H9 (cell line): ENCODE measurements around the gene TMEM217. TPM values are rescaled to one million over a fixed set of nuclear protein-coding genes. Genes with fewer than 3 reads are reported as not detected.

Experiments
- DNase-seq: peaks from one replicate; pipeline ENCODE4 v3.0.0-alpha.2; 2017
- H2AFZ ChIP-seq: one replicate; pipeline ENCODE4 v1.6.1; 2013; ENCODE audit warnings: mild to moderate bottlenecking, low read length, control low read depth, moderate library complexity
- H2AK5ac ChIP-seq: 2 replicates; pipeline ENCODE4 v1.6.1; 2013; ENCODE audit warnings: low read length, control low read depth, mixed read lengths; ENCODE audit not compliant: insufficient read length
- H2BK120ac ChIP-seq: one replicate; pipeline ENCODE4 v1.6.1; 2013; ENCODE audit warnings: low read depth, mild to moderate bottlenecking, low read length, control low read depth, inconsistent platforms; ENCODE audit not compliant: poor library complexity, severe bottlenecking
- H2BK12ac ChIP-seq: 2 replicates; pipeline ENCODE4 v1.6.1; 2013; ENCODE audit warnings: low read length, control low read depth, mixed read lengths, low read depth; ENCODE audit not compliant: insufficient read length
- H2BK15ac ChIP-seq: 2 replicates; pipeline ENCODE4 v1.6.1; 2013; ENCODE audit warnings: low read depth, low read length, control low read depth
- H2BK20ac ChIP-seq: one replicate; pipeline ENCODE4 v1.6.1; 2013; ENCODE audit warnings: low read depth, mild to moderate bottlenecking, low read length, control low read depth, inconsistent platforms; ENCODE audit not compliant: poor library complexity, severe bottlenecking
- H2BK5ac ChIP-seq: 2 replicates; pipeline ENCODE4 v1.6.1; 2013; ENCODE audit warnings: low read length, control low read depth, mixed read lengths; ENCODE audit not compliant: insufficient read length
- H3K14ac ChIP-seq: 2 replicates; pipeline ENCODE4 v1.6.1; 2013; ENCODE audit warnings: low read length, control low read depth; ENCODE audit not compliant: insufficient read depth
- H3K18ac ChIP-seq: 2 replicates; pipeline ENCODE4 v1.6.1; 2013; ENCODE audit warnings: low read depth, mild to moderate bottlenecking, mixed read lengths, low read length, control low read depth; ENCODE audit not compliant: insufficient read length
- H3K23ac ChIP-seq: 2 replicates; pipeline ENCODE4 v1.6.1; 2013; ENCODE audit warnings: low read length, control low read depth, mixed read lengths, low read depth; ENCODE audit not compliant: insufficient read length
- H3K23me2 ChIP-seq: 2 replicates; pipeline ENCODE4 v1.6.1; 2013; ENCODE audit warnings: low read depth, mild to moderate bottlenecking, mixed read lengths, low read length, control low read depth; ENCODE audit not compliant: insufficient read length, poor library complexity, severe bottlenecking
- H3K27ac ChIP-seq: 2 replicates; pipeline ENCODE4 v1.5.1; 2013; ENCODE audit warnings: low read length, control low read depth, mixed read lengths, low read depth; ENCODE audit not compliant: insufficient read length
- H3K27me3 ChIP-seq: 2 replicates; pipeline ENCODE4 v1.6.1; 2013; ENCODE audit warnings: low read length, control low read depth, inconsistent platforms; ENCODE audit not compliant: insufficient read depth
- H3K4ac ChIP-seq: 2 replicates; pipeline ENCODE4 v1.6.1; 2013; ENCODE audit warnings: low read depth, mild to moderate bottlenecking, control low read depth, inconsistent platforms, low read length, moderate library complexity
- H3K4me1 ChIP-seq: 2 replicates; pipeline ENCODE4 v1.6.1; 2013; ENCODE audit warnings: low read length, control low read depth, inconsistent platforms; ENCODE audit not compliant: insufficient read depth
- H3K4me2 ChIP-seq: 2 replicates; pipeline ENCODE4 v1.6.1; 2013; ENCODE audit warnings: low read length, control low read depth, mixed read lengths; ENCODE audit not compliant: insufficient read length, insufficient read depth
- H3K56ac ChIP-seq: 2 replicates; pipeline ENCODE4 v1.6.1; 2013; ENCODE audit warnings: low read depth, mild to moderate bottlenecking, mixed read lengths, low read length, control low read depth; ENCODE audit not compliant: insufficient read length
- H3K79me1 ChIP-seq: 2 replicates; pipeline ENCODE4 v1.6.1; 2013; ENCODE audit warnings: low read depth, mild to moderate bottlenecking, moderate library complexity, low read length, control low read depth, inconsistent platforms; ENCODE audit not compliant: insufficient read depth, poor library complexity, severe bottlenecking
- H3K79me2 ChIP-seq: 2 replicates; pipeline ENCODE4 v1.6.1; 2013; ENCODE audit warnings: low read length, control low read depth, inconsistent platforms; ENCODE audit not compliant: insufficient read depth
- H3K9ac ChIP-seq: 2 replicates; pipeline ENCODE4 v1.6.1; 2013; ENCODE audit warnings: low read length, control low read depth, mixed read lengths; ENCODE audit not compliant: insufficient read length; ENCODE audit errors: extremely low read depth
- H3K9me3 ChIP-seq: one replicate; pipeline ENCODE4 v1.6.1; 2013; ENCODE audit warnings: low read depth, low read length, inconsistent platforms; ENCODE audit not compliant: control insufficient read depth
- H3T11ph ChIP-seq: one replicate; pipeline ENCODE4 v1.6.1; 2013; ENCODE audit warnings: mild to moderate bottlenecking, low read length, control low read depth, inconsistent platforms
- H4K20me1 ChIP-seq: one replicate; pipeline ENCODE4 v1.6.1; 2013; ENCODE audit not compliant: control insufficient read depth, insufficient read length, insufficient read depth
- H4K5ac ChIP-seq: 2 replicates; pipeline ENCODE4 v1.6.1; 2013; ENCODE audit warnings: low read depth, mild to moderate bottlenecking, mixed read lengths, low read length, control low read depth; ENCODE audit not compliant: insufficient read length
- H4K8ac ChIP-seq: replicated peaks from 2 replicates; pipeline ENCODE4 v1.6.1; 2013; ENCODE audit warnings: low read length, control low read depth, mixed read lengths, low read depth; ENCODE audit not compliant: insufficient read length
- H4K91ac ChIP-seq: 2 replicates; pipeline ENCODE4 v1.6.1; 2013; ENCODE audit warnings: low read depth, mild to moderate bottlenecking, moderate library complexity, mixed read lengths, low read length, control low read depth; ENCODE audit not compliant: insufficient read length
- H3K27ac Mint-ChIP-seq, 3 experiments: 2 replicates in 2 of 3; 3 replicates in 1 of 3; pipeline ENCODE4 v1.8.0; 2020 to 2021; ENCODE audit warnings: mixed read lengths in 3 of 3, mild to moderate bottlenecking in 1 of 3, moderate library complexity in 1 of 3
- H3K27me3 Mint-ChIP-seq: 2 replicates; pipeline ENCODE4 v1.8.0; 2021; ENCODE audit warnings: low read depth, mild to moderate bottlenecking, moderate library complexity, mixed read lengths
- H3K36me3 Mint-ChIP-seq, 3 experiments: 2 replicates in 2 of 3; 3 replicates in 1 of 3; pipeline ENCODE4 v1.8.0; 2020 to 2021; ENCODE audit warnings: low read depth in 3 of 3, mixed read lengths in 3 of 3; ENCODE audit not compliant: insufficient read depth in 1 of 3
- H3K4me1 Mint-ChIP-seq, 2 experiments: 2 replicates each; pipeline ENCODE4 v1.8.0; 2020; ENCODE audit warnings: mixed read lengths in 2 of 2
- H3K4me3 Mint-ChIP-seq, 2 experiments: 2 replicates in 1 of 2; 3 replicates in 1 of 2; pipeline ENCODE4 v1.8.0; 2020 to 2021; ENCODE audit warnings: mild to moderate bottlenecking in 2 of 2, mixed read lengths in 2 of 2, moderate library complexity in 1 of 2
- H3K9me3 Mint-ChIP-seq, 2 experiments: 2 replicates in 1 of 2; 3 replicates in 1 of 2; pipeline ENCODE4 v1.8.0; 2020; ENCODE audit warnings: mild to moderate bottlenecking in 2 of 2, mixed read lengths in 2 of 2, moderate library complexity in 1 of 2
- CTCF ChIP-seq: fragments of 200-600 bp; sonication (generic); conservative IDR thresholded peaks from 3 replicates; pipeline ENCODE4 v1.8.0; 2021; ENCODE audit warnings: antibody characterized with exemption, mild to moderate bottlenecking
- WGBS: extraction: QIAGEN DNeasy Blood & Tissue Kit; methylation state at CpG from one replicate; pipeline ENCODE4 v1.1.7; 2013; ENCODE audit warnings: missing lambda C conversion rate, low lambda C conversion rate, mixed read lengths; ENCODE audit not compliant: insufficient read length; ENCODE audit errors: extremely low coverage; 5-methylcytosine and 5-hydroxymethylcytosine counted together
- total RNA-seq: library from RNA; stranded (reverse); gene quantifications from 2 replicates; pipeline ENCODE4 v1.2.1, GENCODE V29; 2021

Gene TMEM217
- total RNA-seq, 1 experiment from 2014 or later, result 1.1 TPM

DNA sequence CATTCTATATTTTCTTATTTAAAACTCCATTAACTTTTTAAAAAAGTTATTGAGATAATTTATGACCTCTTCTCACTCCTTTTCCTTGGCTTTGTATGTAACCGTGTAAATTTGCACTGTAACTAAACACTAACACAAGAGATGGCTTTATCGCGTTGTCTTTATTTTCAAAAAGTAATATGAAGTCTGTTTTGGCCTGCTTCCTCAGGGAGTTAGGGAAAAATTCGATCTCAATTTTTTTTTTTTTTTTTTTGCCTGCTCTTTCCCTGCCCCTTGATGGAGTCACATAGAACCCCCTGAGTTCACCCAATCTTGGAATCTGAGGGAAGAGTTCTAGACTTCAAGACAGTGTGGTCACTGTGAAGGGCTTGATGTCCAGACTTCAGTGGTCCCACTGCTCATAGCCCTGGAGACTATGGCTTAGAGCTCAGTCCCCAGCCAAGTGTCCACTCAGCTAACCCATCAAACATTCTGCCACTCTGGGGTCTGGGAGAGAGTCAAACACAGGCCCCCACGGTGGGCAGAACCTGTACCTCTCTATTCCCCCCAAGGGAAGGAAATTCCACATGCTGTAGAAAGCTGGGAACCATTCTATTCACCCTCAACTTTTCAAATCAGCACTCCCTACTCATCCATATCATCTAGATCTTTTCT is 16.0 kb downstream of the TMEM217 start:
- no peak overlapping the region for H3K4me3 Mint-ChIP-seq
- H3K27me3 Mint-ChIP-seq, result peaks cover 4% of the 10 kb centered on the region
- H3K9me3 ChIP-seq, result no peaks in the 10 kb centered on the region
- no peak overlapping the region for H3T11ph ChIP-seq
- no peak for TF ChIP-seq CTCF
- H3K27ac Mint-ChIP-seq, result no peak overlapping the region
- H2AFZ ChIP-seq, result no peak overlapping the region
- H3K23ac ChIP-seq, result no peak overlapping the region
- H3K4me1 ChIP-seq, result no peaks in the 10 kb centered on the region
- H2BK120ac ChIP-seq, result no peak overlapping the region
- H3K18ac ChIP-seq, result no peak overlapping the region
- no peak overlapping the region for H3K9ac ChIP-seq
- H4K91ac ChIP-seq, result no peak overlapping the region
- no peak overlapping the region for H2BK12ac ChIP-seq
- no peak overlapping the region for H2BK20ac ChIP-seq
- no peak overlapping the region for H3K4ac ChIP-seq
- no peak for DNase-seq
- no peak overlapping the region for H3K14ac ChIP-seq
- WGBS, result no CpG with 5 or more reads among the region's 5 CpGs
- no peak overlapping the region for H4K8ac ChIP-seq
- no peaks in the 10 kb centered on the region for H3K79me2 ChIP-seq
- no peak overlapping the region for H3K56ac ChIP-seq
- no peak overlapping the region for H3K27ac ChIP-seq
- no peaks in the 10 kb centered on the region for H3K9me3 Mint-ChIP-seq
- no peak overlapping the region for H2AK5ac ChIP-seq
- no peaks in the 10 kb centered on the region for H3K23me2 ChIP-seq
- no peak overlapping the region for H4K5ac ChIP-seq
- H3K36me3 Mint-ChIP-seq, result no peaks in the 10 kb centered on the region
- peaks cover 3 to 6% of the 10 kb centered on the region in 2 experiments; a peak in 3 of 4 replicates for H3K4me1 Mint-ChIP-seq
- no peak overlapping the region for H2BK15ac ChIP-seq
- no peaks in the 10 kb centered on the region for H3K79me1 ChIP-seq
- H3K27me3 ChIP-seq, result peaks cover 2% of the 10 kb centered on the region; the same call in 1 of the 2 replicates
- no peak overlapping the region for H2BK5ac ChIP-seq
- H3K4me2 ChIP-seq, result no peak overlapping the region
- H4K20me1 ChIP-seq, result no peaks in the 10 kb centered on the region
